WTC11 (cell line): ENCODE results near the gene HDLBP. TPM values are rescaled to one million over a fixed set of nuclear protein-coding genes. Genes with fewer than 3 reads are reported as not detected.

Experiments used
- ATAC-seq: fragments of 200-7000 bp; cut with Tn5 transposase; 2 replicates; pipeline ENCODE4 v1.10.0; 2021; ENCODE audit warnings: mild to moderate bottlenecking, moderate library complexity
- CTCF ChIA-PET: fragments of 300-600 bp; sonication (Branson Sonifier 250); formaldehyde crosslinking; loops from one replicate; lab custom pipeline; 2021; ENCODE audit warnings: antibody characterized with exemption; lab: Charles Lee
- POLR2A ChIA-PET: fragments of 350-600 bp; sonication (Branson Sonifier 250); formaldehyde crosslinking; loops from one replicate; lab custom pipeline; 2021; ENCODE audit warnings: antibody characterized with exemption; lab: Charles Lee
- DNase-seq: peaks from one replicate; pipeline ENCODE4 v3.0.0; 2021; ENCODE audit warnings: low spot score
- H3K27ac Mint-ChIP-seq: 2 replicates; pipeline ENCODE4 v1.8.0; 2021; ENCODE audit warnings: mixed read lengths
- H3K27me3 Mint-ChIP-seq: 2 replicates; pipeline ENCODE4 v1.8.0; 2021; ENCODE audit warnings: low read depth, mild to moderate bottlenecking, moderate library complexity, mixed read lengths
- H3K36me3 Mint-ChIP-seq: 2 replicates; pipeline ENCODE4 v1.8.0; 2021; ENCODE audit warnings: mixed read lengths
- H3K4me1 Mint-ChIP-seq: 2 replicates; pipeline ENCODE4 v1.8.0; 2022; ENCODE audit warnings: mixed read lengths
- H3K4me3 Mint-ChIP-seq: 2 replicates; pipeline ENCODE4 v1.8.0; 2021; ENCODE audit warnings: mild to moderate bottlenecking, moderate library complexity, mixed read lengths
- H3K9me3 Mint-ChIP-seq: 2 replicates; pipeline ENCODE4 v1.8.0; 2021; ENCODE audit warnings: mixed read lengths
- CBFB ChIP-seq: sonication (generic); formaldehyde crosslinking; IDR thresholded peaks from 2 replicates; pipeline ENCODE4 v1.8.1; 2022; ENCODE audit warnings: mild to moderate bottlenecking, low read depth, missing genetic modification reagents
- E2F4 ChIP-seq: sonication (generic); formaldehyde crosslinking; IDR thresholded peaks from 2 replicates; pipeline ENCODE4 v1.8.1; 2022; ENCODE audit warnings: low read depth, mild to moderate bottlenecking, moderate library complexity, missing genetic modification reagents, borderline replicate concordance
- E2F5 ChIP-seq: sonication (generic); formaldehyde crosslinking; IDR thresholded peaks from 2 replicates; pipeline ENCODE4 v1.8.1; 2022; ENCODE audit warnings: mild to moderate bottlenecking, moderate library complexity, missing genetic modification reagents
- ELF4 ChIP-seq: sonication (generic); formaldehyde crosslinking; IDR thresholded peaks from 2 replicates; pipeline ENCODE4 v1.8.1; 2022; ENCODE audit warnings: low read depth, mild to moderate bottlenecking, moderate library complexity, missing genetic modification reagents
- EMX1 ChIP-seq: fragments of 250-450 bp; sonication (Bioruptor Pico); IDR thresholded peaks from 2 replicates; pipeline ENCODE4 v1.8.0; 2021; ENCODE audit warnings: mild to moderate bottlenecking
- ESRRA ChIP-seq: sonication (generic); formaldehyde crosslinking; IDR thresholded peaks from 2 replicates; pipeline ENCODE4 v1.8.1; 2022; ENCODE audit warnings: mild to moderate bottlenecking, missing genetic modification reagents, borderline replicate concordance
- GABPB1 ChIP-seq: sonication (generic); formaldehyde crosslinking; IDR thresholded peaks from 2 replicates; pipeline ENCODE4 v1.8.1; 2023; ENCODE audit warnings: mild to moderate bottlenecking, missing genetic modification reagents
- STAT6 ChIP-seq: sonication (generic); formaldehyde crosslinking; conservative IDR thresholded peaks from 2 replicates; pipeline ENCODE4 v1.8.1; 2023; ENCODE audit warnings: mild to moderate bottlenecking, low read depth, missing genetic modification reagents, moderate library complexity
- ZNF138 ChIP-seq: sonication (generic); formaldehyde crosslinking; conservative IDR thresholded peaks from 2 replicates; pipeline ENCODE4 v1.8.1; 2022; ENCODE audit warnings: mild to moderate bottlenecking, moderate library complexity, missing genetic modification reagents
- ZNF317 ChIP-seq: sonication (generic); formaldehyde crosslinking; IDR thresholded peaks from 2 replicates; pipeline ENCODE4 v1.8.1; 2023; ENCODE audit warnings: low read depth, mild to moderate bottlenecking, moderate library complexity, missing genetic modification reagents, borderline replicate concordance
- ZNF425 ChIP-seq: fragments of 250-450 bp; sonication (Bioruptor Pico); conservative IDR thresholded peaks from 2 replicates; pipeline ENCODE4 v1.9.0; 2021; ENCODE audit warnings: mild to moderate bottlenecking
- total RNA-seq: library from RNA; stranded (reverse); gene quantifications from 3 replicates; pipeline ENCODE4 v1.2.3, GENCODE V29; 2021
- TF ChIP-seq, protein P1 (sequence below): fragments of 250-450 bp; sonication (Bioruptor Pico); IDR thresholded peaks from 2 replicates; pipeline ENCODE4 v1.9.0; 2021; ENCODE audit warnings: mild to moderate bottlenecking
- TF ChIP-seq, protein P2 (sequence below): sonication (generic); formaldehyde crosslinking; IDR thresholded peaks from 2 replicates; pipeline ENCODE4 v1.8.0; 2023; ENCODE audit warnings: missing genetic modification reagents, mild to moderate bottlenecking, borderline replicate concordance

HDLBP gene
- total RNA-seq, 1 experiment from 2014 or later = 368 TPM

DNA sequence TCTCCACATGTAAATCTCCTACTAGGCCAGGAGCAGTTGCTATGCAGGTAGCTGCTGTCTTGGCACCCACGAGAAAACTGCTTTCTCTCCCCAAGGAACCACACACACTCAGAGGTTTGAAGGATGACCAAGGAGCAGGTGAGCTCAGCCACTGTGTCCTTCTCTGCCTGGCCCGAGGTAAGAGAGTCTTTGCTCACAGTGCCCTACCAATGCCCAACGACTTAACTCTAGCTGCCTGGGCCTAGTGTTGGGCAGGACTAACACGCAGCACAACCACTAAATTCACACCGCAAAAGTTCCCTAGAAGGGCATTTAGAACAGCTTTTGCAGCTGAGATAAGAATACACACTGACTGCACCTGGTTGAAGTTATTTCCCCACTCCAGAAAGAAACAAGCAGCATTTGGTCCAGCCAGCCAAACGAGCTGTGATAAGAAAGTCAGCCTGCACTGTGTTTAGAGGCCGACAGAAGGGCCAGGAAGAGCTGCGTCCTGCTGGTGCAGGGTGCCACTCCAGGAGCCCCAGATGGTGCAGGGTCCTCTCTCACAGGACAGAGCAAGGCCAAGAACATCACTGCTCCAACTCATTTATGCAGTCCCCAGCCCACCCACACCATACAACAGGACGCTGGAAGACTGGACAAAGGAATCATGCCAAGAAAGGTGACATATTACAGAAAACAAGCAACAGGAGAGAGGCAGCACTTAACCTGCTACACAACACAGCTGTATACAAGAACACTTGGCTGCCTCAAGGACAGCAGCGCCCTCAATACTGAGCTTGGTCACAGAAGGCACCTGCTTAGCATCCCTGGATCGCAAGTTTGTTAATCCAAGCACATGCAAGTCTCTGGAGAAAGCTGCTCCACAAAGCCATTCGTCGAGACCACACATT is 12.5 kb downstream of the HDLBP start (continued):
- TF ChIP-seq ZNF425 (CRISPR knock-in tag) (no peak), ESRRA (no peak), GABPB1 (CRISPR knock-in tag) (no peak), EMX1 (CRISPR knock-in tag) (no peak), ZNF138 (CRISPR knock-in tag) (no peak), ELF4 (CRISPR knock-in tag) (no peak), E2F4 (CRISPR knock-in tag) (no peak), STAT6 (CRISPR knock-in tag) (no peak), CBFB (CRISPR knock-in tag) (no peak)
- TF ChIP-seq, protein P1, sequence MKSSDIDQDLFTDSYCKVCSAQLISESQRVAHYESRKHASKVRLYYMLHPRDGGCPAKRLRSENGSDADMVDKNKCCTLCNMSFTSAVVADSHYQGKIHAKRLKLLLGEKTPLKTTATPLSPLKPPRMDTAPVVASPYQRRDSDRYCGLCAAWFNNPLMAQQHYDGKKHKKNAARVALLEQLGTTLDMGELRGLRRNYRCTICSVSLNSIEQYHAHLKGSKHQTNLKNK (CRISPR knock-in tag) = no peak

GRCh38 chr2:241302083-241302482 is 13.4 kb downstream of the HDLBP start:
- ChIA-PET POLR2A (no interaction called here), CTCF (no interaction called here)
- Mint-ChIP-seq H3K36me3 (peaks cover under 1% of the 10 kb centered on the region; the same call in 1 of the 2 replicates), H3K4me3 (no peak overlapping the region), H3K4me1 (peaks cover 25% of the 10 kb centered on the region), H3K27ac (no peak overlapping the region), H3K9me3 (no peaks in the 10 kb centered on the region), H3K27me3 (no peaks in the 10 kb centered on the region)
- TF ChIP-seq, protein P2, sequence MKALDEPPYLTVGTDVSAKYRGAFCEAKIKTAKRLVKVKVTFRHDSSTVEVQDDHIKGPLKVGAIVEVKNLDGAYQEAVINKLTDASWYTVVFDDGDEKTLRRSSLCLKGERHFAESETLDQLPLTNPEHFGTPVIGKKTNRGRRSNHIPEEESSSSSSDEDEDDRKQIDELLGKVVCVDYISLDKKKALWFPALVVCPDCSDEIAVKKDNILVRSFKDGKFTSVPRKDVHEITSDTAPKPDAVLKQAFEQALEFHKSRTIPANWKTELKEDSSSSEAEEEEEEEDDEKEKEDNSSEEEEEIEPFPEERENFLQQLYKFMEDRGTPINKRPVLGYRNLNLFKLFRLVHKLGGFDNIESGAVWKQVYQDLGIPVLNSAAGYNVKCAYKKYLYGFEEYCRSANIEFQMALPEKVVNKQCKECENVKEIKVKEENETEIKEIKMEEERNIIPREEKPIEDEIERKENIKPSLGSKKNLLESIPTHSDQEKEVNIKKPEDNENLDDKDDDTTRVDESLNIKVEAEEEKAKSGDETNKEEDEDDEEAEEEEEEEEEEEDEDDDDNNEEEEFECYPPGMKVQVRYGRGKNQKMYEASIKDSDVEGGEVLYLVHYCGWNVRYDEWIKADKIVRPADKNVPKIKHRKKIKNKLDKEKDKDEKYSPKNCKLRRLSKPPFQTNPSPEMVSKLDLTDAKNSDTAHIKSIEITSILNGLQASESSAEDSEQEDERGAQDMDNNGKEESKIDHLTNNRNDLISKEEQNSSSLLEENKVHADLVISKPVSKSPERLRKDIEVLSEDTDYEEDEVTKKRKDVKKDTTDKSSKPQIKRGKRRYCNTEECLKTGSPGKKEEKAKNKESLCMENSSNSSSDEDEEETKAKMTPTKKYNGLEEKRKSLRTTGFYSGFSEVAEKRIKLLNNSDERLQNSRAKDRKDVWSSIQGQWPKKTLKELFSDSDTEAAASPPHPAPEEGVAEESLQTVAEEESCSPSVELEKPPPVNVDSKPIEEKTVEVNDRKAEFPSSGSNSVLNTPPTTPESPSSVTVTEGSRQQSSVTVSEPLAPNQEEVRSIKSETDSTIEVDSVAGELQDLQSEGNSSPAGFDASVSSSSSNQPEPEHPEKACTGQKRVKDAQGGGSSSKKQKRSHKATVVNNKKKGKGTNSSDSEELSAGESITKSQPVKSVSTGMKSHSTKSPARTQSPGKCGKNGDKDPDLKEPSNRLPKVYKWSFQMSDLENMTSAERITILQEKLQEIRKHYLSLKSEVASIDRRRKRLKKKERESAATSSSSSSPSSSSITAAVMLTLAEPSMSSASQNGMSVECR (CRISPR knock-in tag) = no peak
- TF ChIP-seq ZNF317 (CRISPR knock-in tag) (no peak), E2F5 (no peak)
- TF ChIP-seq, protein P1 (CRISPR knock-in tag) = no peak
- ATAC-seq (no peak), DNase-seq (no peak)
